Keratinocyte (primary cell): ENCODE measurements around the gene NFATC1.
"Not testable (repeated sequence)": the region's sequence is repeated elsewhere in the genome, so short reads cannot be mapped to it uniquely, and the experiment has no call there.

Experiments
- CTCF ChIP-seq, 3 experiments: IDR thresholded peaks in 1 of 3; conservative IDR thresholded peaks in 1 of 3; optimal IDR thresholded peaks in 1 of 3; 2 replicates in 2 of 3; 3 replicates in 1 of 3; pipeline versions ENCODE3 to v1.5.1; 2011; ENCODE audit warnings: low read length in 3 of 3, mild to moderate bottlenecking in 3 of 3, moderate library complexity in 2 of 3, control low read depth in 1 of 3, inconsistent platforms in 1 of 3; ENCODE audit not compliant: insufficient read depth in 2 of 3; ENCODE audit errors: extremely low read depth in 1 of 3
- EZH2 ChIP-seq: IDR thresholded peaks from one replicate; pipeline ENCODE4 v1.6.1; 2012; ENCODE audit warnings: inconsistent platforms, mild to moderate bottlenecking, low read length, moderate library complexity

GRCh38 chr18:79504495-79504894, 108.8 kb downstream of the NFATC1 start:
- not testable (repeated sequence) for TF ChIP-seq CTCF (optimal IDR thresholded peaks at IDR 0.05 in 1 of 3, IDR thresholded peaks at IDR 0.05 in 1 of 3, conservative IDR thresholded peaks at IDR 0.05 in 1 of 3; ENCODE audit: extremely low read depth in 1 of 3, insufficient read depth in 2 of 3, low read length in 3 of 3); EZH2
